ENCODE data around the gene RPS26. TPM values are rescaled to one million over a fixed set of nuclear protein-coding genes. Genes with fewer than 3 reads are reported as not detected.

The RPS26 gene
- total RNA-seq = 265 and 520 TPM in 2 replicates

GRCh38 chr12:56041552-56042429 is at the start of gene RPS26:
Gene RPS26, plus strand, starts transcription at chr12:56041918. Its CDS starts 249 bp downstream, at chr12:56042167.

GRCh38 chr12:55996715-55997534 is 44.8 kb upstream of the RPS26 start, which contains the start of gene SUOX:
Gene SUOX, plus strand, starts transcription at chr12:55997276. Its CDS starts 4,946 bp downstream, at chr12:56002222.

GRCh38 chr12:56020423-56021184 is 21.1 kb upstream of the RPS26 start, which contains the start of gene IKZF4:
Gene IKZF4, plus strand, starts transcription at chr12:56021043. Its CDS starts 451 bp downstream, at chr12:56021494.

GRCh38 chr12:56079723-56080555 is 38.2 kb downstream of the RPS26 start, which contains the start of gene ERBB3:
Gene ERBB3, plus strand, starts transcription at chr12:56080165. Its CDS starts 136 bp downstream, at chr12:56080301.

Other genes with a start within 250 kb of the RPS26 start
- gene SARNP, start 224.2 kb upstream of the RPS26 start, total RNA-seq = 45.9 and 68.3 TPM in 2 replicates
- gene ORMDL2, start 223.9 kb upstream of the RPS26 start, total RNA-seq = 19.2 and 36.0 TPM in 2 replicates
- 42.8 and 55.3 TPM in 2 replicates for gene DNAJC14, start 212.3 kb upstream of the RPS26 start, total RNA-seq
- 4.7 and 4.9 TPM in 2 replicates for gene MMP19, start 199.0 kb upstream of the RPS26 start, total RNA-seq
- gene PYM1, start 114.0 kb upstream of the RPS26 start, total RNA-seq = 20.7 and 33.4 TPM in 2 replicates
- gene DGKA, start 110.8 kb upstream of the RPS26 start, total RNA-seq = 143 and 269 TPM in 2 replicates
- gene PMEL, start 75.9 kb upstream of the RPS26 start, total RNA-seq = 2.1 and 7.1 TPM in 2 replicates
- 50.5 and 62.8 TPM in 2 replicates for gene CDK2, start 75.1 kb upstream of the RPS26 start, total RNA-seq
- 87.6 and 122 TPM in 2 replicates for gene RAB5B, start 67.8 kb upstream of the RPS26 start, total RNA-seq
- gene SUOX, start 44.6 kb upstream of the RPS26 start, total RNA-seq = 17.7 and 21.8 TPM in 2 replicates
- 0.79 and 2.1 TPM in 2 replicates for gene IKZF4, start 20.9 kb upstream of the RPS26 start, total RNA-seq
- 51.7 and 74.6 TPM in 2 replicates for gene ERBB3, start 38.2 kb downstream of the RPS26 start, total RNA-seq
- gene PA2G4, start 62.6 kb downstream of the RPS26 start, total RNA-seq = 96.2 and 117 TPM in 2 replicates
- 1,239 and 5,034 TPM in 2 replicates for gene RPL41, start 74.7 kb downstream of the RPS26 start, total RNA-seq
- 5.9 and 6.0 TPM in 2 replicates for gene ZC3H10, start 76.3 kb downstream of the RPS26 start, total RNA-seq
- 100 and 157 TPM in 2 replicates for gene ESYT1, start 86.3 kb downstream of the RPS26 start, total RNA-seq
- gene MYL6B, start 110.7 kb downstream of the RPS26 start, total RNA-seq = 53.4 and 63.1 TPM in 2 replicates
- gene MYL6, start 116.4 kb downstream of the RPS26 start, total RNA-seq = 928 and 1,710 TPM in 2 replicates
- gene SMARCC2, start 147.6 kb downstream of the RPS26 start, total RNA-seq = 43.6 and 75.4 TPM in 2 replicates
- 67.9 and 98.9 TPM in 2 replicates for gene RNF41, start 180.0 kb downstream of the RPS26 start, total RNA-seq
- gene NABP2, start 182.4 kb downstream of the RPS26 start, total RNA-seq = 14.5 and 31.6 TPM in 2 replicates
- 0.39 TPM in 1 of 2 replicates, not detected in the other for gene SLC39A5, start 188.1 kb downstream of the RPS26 start, total RNA-seq
- gene ANKRD52, start 216.5 kb downstream of the RPS26 start, total RNA-seq = 26.7 and 53.0 TPM in 2 replicates
- gene COQ10A, start 225.0 kb downstream of the RPS26 start, total RNA-seq = 19.1 and 20.4 TPM in 2 replicates